WTC11 (cell line): ENCODE results near the gene DCTN2. TPM values are rescaled to one million over a fixed set of nuclear protein-coding genes. Genes with fewer than 3 reads are reported as not detected.

ENCODE experiments used
- ATAC-seq: fragments of 200-7000 bp; cut with Tn5 transposase; 2 replicates; pipeline ENCODE4 v1.10.0; 2021; ENCODE audit warnings: mild to moderate bottlenecking, moderate library complexity
- CTCF ChIA-PET: fragments of 300-600 bp; sonication (Branson Sonifier 250); formaldehyde crosslinking; loops from one replicate; lab custom pipeline; 2021; ENCODE audit warnings: antibody characterized with exemption; lab: Charles Lee
- POLR2A ChIA-PET: fragments of 350-600 bp; sonication (Branson Sonifier 250); formaldehyde crosslinking; loops from one replicate; lab custom pipeline; 2021; ENCODE audit warnings: antibody characterized with exemption; lab: Charles Lee
- DNase-seq: peaks from one replicate; pipeline ENCODE4 v3.0.0; 2021; ENCODE audit warnings: low spot score
- H3K27ac Mint-ChIP-seq: 2 replicates; pipeline ENCODE4 v1.8.0; 2021; ENCODE audit warnings: mixed read lengths
- H3K27me3 Mint-ChIP-seq: 2 replicates; pipeline ENCODE4 v1.8.0; 2021; ENCODE audit warnings: low read depth, mild to moderate bottlenecking, moderate library complexity, mixed read lengths
- H3K36me3 Mint-ChIP-seq: 2 replicates; pipeline ENCODE4 v1.8.0; 2021; ENCODE audit warnings: mixed read lengths
- H3K4me1 Mint-ChIP-seq: 2 replicates; pipeline ENCODE4 v1.8.0; 2022; ENCODE audit warnings: mixed read lengths
- H3K4me3 Mint-ChIP-seq: 2 replicates; pipeline ENCODE4 v1.8.0; 2021; ENCODE audit warnings: mild to moderate bottlenecking, moderate library complexity, mixed read lengths
- H3K9me3 Mint-ChIP-seq: 2 replicates; pipeline ENCODE4 v1.8.0; 2021; ENCODE audit warnings: mixed read lengths
- ATF1 ChIP-seq: sonication (generic); formaldehyde crosslinking; IDR thresholded peaks from 2 replicates; pipeline ENCODE4 v1.8.1; 2023; ENCODE audit warnings: mild to moderate bottlenecking, moderate library complexity, missing genetic modification reagents
- CREM ChIP-seq: sonication (generic); formaldehyde crosslinking; IDR thresholded peaks from 2 replicates; pipeline ENCODE4 v1.8.1; 2022; ENCODE audit warnings: mild to moderate bottlenecking, missing genetic modification reagents, moderate library complexity
- GTF2I ChIP-seq: fragments of 250-450 bp; sonication (Bioruptor Pico); conservative IDR thresholded peaks from 2 replicates; pipeline ENCODE4 v1.4.0; 2021; ENCODE audit warnings: mild to moderate bottlenecking
- NR1H2 ChIP-seq: sonication (generic); formaldehyde crosslinking; IDR thresholded peaks from 2 replicates; pipeline ENCODE4 v1.9.0; 2021; ENCODE audit warnings: mild to moderate bottlenecking, moderate library complexity, missing genetic modification reagents
- NR2C2 ChIP-seq: sonication (generic); formaldehyde crosslinking; IDR thresholded peaks from 2 replicates; pipeline ENCODE4 v1.8.0; 2022; ENCODE audit warnings: mild to moderate bottlenecking, missing genetic modification reagents
- NR3C1 ChIP-seq: sonication (generic); formaldehyde crosslinking; conservative IDR thresholded peaks from 2 replicates; pipeline ENCODE4 v1.8.1; 2023; ENCODE audit warnings: low read depth, mild to moderate bottlenecking, missing genetic modification reagents
- OVOL2 ChIP-seq: fragments of 250-450 bp; sonication (Bioruptor Pico); IDR thresholded peaks from 2 replicates; pipeline ENCODE4 v1.9.0; 2021; ENCODE audit warnings: mild to moderate bottlenecking, borderline replicate concordance
- RORB ChIP-seq: fragments of 250-450 bp; sonication (Bioruptor Pico); IDR thresholded peaks from 2 replicates; pipeline ENCODE4 v1.9.0; 2021; ENCODE audit warnings: mild to moderate bottlenecking
- TEAD4 ChIP-seq: sonication (generic); formaldehyde crosslinking; IDR thresholded peaks from 2 replicates; pipeline ENCODE4 v1.8.0; 2022; ENCODE audit warnings: mild to moderate bottlenecking, missing genetic modification reagents
- ZNF232 ChIP-seq: sonication (generic); formaldehyde crosslinking; IDR thresholded peaks from 2 replicates; pipeline ENCODE4 v1.8.0; 2022; ENCODE audit warnings: mild to moderate bottlenecking, missing genetic modification reagents
- ZNF416 ChIP-seq: fragments of 250-450 bp; sonication (Bioruptor Pico); IDR thresholded peaks from 2 replicates; pipeline ENCODE4 v1.9.0; 2021; ENCODE audit warnings: mild to moderate bottlenecking, inconsistent platforms
- total RNA-seq: library from RNA; stranded (reverse); gene quantifications from 3 replicates; pipeline ENCODE4 v1.2.3, GENCODE V29; 2021
- TF ChIP-seq, protein P1 (sequence below): sonication (generic); formaldehyde crosslinking; IDR thresholded peaks from 2 replicates; pipeline ENCODE4 v1.8.0; 2022; ENCODE audit warnings: mild to moderate bottlenecking, missing genetic modification reagents
- TF ChIP-seq, protein P2 (sequence below): sonication (generic); formaldehyde crosslinking; IDR thresholded peaks from 2 replicates; pipeline ENCODE4 v1.8.0; 2022; ENCODE audit warnings: missing genetic modification reagents
- TF ChIP-seq, protein P3 (sequence below): fragments of 250-450 bp; sonication (Bioruptor Pico); conservative IDR thresholded peaks from 2 replicates; pipeline ENCODE4 v1.9.0; 2021; ENCODE audit warnings: mild to moderate bottlenecking
- TF ChIP-seq, protein P4 (sequence below): fragments of 250-450 bp; sonication (Bioruptor Pico); IDR thresholded peaks from 2 replicates; pipeline ENCODE4 v1.9.0; 2021; ENCODE audit warnings: moderate library complexity, mild to moderate bottlenecking, inconsistent platforms, borderline replicate concordance
- TF ChIP-seq, protein P5 (sequence below): sonication (generic); formaldehyde crosslinking; IDR thresholded peaks from 2 replicates; pipeline ENCODE4 v1.8.0; 2022; ENCODE audit warnings: mild to moderate bottlenecking, missing genetic modification reagents

Gene DCTN2
- total RNA-seq, 1 experiment from 2014 or later: 93.5 TPM

DNA sequence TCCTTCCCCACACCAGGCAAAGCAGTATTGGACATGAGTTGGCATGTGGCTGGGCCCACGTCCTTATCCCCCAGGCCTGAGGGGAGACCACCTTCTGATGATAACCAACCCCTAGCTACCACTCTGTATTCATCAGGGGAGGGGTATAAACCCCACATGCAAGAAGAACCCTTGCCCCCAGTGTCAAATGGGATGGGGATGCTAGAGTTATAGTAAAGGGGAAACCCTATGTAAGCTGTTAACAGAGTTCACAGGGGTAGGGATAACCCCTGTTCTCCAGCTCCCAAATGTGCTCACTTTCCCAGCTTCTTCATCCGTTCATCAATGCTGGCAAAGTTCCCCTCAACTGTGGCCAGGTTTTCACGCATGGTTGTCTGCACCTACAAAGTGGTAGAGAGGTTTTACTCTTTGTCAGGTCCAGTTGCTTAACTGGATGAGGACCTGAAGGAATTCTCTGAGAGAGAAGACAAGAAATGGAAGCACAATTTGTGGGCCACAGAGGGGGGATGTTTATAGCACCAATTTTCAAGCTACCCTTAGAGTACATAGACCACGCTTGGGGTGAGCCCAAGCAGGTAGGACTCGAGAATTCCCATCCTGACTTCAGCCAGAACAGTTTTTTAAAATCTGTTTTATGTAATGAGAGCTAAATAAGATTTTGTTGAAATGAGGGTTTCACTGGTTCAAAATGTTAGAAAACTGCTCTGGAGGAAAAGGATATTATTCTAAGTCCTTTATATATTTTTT, 16.4 kb downstream of the DCTN2 start:
- no peak overlapping the region for H3K27ac Mint-ChIP-seq
- no peak overlapping the region for H3K4me3 Mint-ChIP-seq
- no peak for DNase-seq
- ATAC-seq: no peak
- no peaks in the 10 kb centered on the region for H3K27me3 Mint-ChIP-seq
- no peak for TF ChIP-seq NR2C2
- CTCF ChIA-PET: no interaction called here
- peaks cover 57% of the 10 kb centered on the region for H3K36me3 Mint-ChIP-seq
- POLR2A ChIA-PET: interaction anchor here (0.9 kb wide), 1 partner anchor 16 kb away, joined by 3 read pairs; no protein-coding TSS in a partner anchor
- no peaks in the 10 kb centered on the region for H3K4me1 Mint-ChIP-seq
- no peaks in the 10 kb centered on the region for H3K9me3 Mint-ChIP-seq

DNA sequence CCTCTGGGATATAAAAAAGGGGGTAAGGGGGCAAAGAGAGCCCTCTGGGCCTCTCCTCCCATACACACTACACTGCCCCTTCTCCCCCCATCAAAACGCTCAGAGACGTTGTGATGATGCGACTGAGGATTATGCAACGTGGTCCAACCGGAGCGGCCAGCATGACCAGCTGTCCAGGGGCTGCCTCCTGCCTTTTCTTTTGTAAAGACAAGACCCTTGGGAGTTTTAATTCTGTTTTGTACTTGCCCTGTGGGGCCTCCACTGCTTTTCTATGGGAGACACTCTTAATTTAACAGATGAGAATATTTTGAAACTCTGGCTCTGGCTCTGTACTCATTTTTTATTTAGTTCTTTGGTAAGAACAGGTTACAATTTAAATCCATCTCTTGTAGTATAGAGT, 17.2 kb downstream of the DCTN2 start:
- no peaks in the 10 kb centered on the region for H3K9me3 Mint-ChIP-seq
- POLR2A ChIA-PET: no interaction called here
- peaks cover 49% of the 10 kb centered on the region for H3K36me3 Mint-ChIP-seq

More for the DNA sequence above, 17.2 kb downstream of the DCTN2 start:
- no peak for ATAC-seq
- TF ChIP-seq ZNF232 (CRISPR knock-in tag) (no peak), CREM (no peak), TEAD4 (CRISPR knock-in tag) (no peak), ZNF416 (CRISPR knock-in tag) (no peak), ATF1 (CRISPR knock-in tag) (no peak), OVOL2 (no peak), NR1H2 (CRISPR knock-in tag) (no peak), RORB (CRISPR knock-in tag) (no peak), NR3C1 (CRISPR knock-in tag) (no peak), GTF2I (no peak)
- TF ChIP-seq, protein P1, sequence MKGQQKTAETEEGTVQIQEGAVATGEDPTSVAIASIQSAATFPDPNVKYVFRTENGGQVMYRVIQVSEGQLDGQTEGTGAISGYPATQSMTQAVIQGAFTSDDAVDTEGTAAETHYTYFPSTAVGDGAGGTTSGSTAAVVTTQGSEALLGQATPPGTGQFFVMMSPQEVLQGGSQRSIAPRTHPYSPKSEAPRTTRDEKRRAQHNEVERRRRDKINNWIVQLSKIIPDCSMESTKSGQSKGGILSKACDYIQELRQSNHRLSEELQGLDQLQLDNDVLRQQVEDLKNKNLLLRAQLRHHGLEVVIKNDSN (CRISPR knock-in tag): no peak
- TF ChIP-seq, protein P2, sequence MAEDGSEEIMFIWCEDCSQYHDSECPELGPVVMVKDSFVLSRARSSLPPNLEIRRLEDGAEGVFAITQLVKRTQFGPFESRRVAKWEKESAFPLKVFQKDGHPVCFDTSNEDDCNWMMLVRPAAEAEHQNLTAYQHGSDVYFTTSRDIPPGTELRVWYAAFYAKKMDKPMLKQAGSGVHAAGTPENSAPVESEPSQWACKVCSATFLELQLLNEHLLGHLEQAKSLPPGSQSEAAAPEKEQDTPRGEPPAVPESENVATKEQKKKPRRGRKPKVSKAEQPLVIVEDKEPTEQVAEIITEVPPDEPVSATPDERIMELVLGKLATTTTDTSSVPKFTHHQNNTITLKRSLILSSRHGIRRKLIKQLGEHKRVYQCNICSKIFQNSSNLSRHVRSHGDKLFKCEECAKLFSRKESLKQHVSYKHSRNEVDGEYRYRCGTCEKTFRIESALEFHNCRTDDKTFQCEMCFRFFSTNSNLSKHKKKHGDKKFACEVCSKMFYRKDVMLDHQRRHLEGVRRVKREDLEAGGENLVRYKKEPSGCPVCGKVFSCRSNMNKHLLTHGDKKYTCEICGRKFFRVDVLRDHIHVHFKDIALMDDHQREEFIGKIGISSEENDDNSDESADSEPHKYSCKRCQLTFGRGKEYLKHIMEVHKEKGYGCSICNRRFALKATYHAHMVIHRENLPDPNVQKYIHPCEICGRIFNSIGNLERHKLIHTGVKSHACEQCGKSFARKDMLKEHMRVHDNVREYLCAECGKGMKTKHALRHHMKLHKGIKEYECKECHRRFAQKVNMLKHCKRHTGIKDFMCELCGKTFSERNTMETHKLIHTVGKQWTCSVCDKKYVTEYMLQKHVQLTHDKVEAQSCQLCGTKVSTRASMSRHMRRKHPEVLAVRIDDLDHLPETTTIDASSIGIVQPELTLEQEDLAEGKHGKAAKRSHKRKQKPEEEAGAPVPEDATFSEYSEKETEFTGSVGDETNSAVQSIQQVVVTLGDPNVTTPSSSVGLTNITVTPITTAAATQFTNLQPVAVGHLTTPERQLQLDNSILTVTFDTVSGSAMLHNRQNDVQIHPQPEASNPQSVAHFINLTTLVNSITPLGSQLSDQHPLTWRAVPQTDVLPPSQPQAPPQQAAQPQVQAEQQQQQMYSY (CRISPR knock-in tag): no peak
- TF ChIP-seq, protein P3, sequence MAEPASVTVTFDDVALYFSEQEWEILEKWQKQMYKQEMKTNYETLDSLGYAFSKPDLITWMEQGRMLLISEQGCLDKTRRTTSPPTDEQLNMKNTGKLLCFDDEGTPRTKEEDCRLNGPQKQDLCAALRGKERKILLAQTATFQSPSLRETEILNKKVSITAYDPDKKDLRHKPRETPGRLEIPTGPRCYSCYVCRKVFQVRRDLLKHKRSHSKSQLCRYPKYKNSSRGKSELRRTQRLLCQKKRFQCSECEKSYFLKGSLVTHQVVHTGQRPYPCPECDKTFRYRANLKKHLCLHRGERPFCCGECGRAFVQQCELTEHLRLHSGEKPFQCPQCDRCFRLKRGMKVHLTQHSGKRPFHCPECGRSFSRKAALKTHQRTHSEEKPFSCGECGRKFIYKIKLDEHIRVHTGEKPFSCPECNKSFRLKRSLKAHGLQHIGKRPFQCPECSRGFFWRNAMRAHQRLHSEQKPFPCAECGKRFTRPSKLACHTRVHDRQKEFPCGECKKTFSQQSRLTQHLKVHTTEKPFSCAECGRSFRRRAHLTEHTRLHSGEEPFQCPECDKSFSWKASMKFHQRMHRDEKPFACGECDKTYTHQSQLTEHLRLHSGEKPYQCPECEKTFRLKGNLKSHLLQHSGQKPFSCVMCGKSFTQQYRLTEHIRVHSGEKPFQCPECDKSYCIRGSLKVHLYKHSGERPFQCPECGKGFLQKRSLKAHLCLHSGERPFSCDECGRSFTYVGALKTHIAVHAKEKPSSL (CRISPR knock-in tag): no peak
- TF ChIP-seq, protein P4, sequence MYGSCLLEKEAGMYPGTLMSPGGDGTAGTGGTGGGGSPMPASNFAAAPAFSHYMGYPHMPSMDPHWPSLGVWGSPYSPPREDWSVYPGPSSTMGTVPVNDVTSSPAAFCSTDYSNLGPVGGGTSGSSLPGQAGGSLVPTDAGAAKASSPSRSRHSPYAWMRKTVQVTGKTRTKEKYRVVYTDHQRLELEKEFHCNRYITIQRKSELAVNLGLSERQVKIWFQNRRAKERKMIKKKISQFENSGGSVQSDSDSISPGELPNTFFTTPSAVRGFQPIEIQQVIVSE: no peak
- TF ChIP-seq, protein P5, sequence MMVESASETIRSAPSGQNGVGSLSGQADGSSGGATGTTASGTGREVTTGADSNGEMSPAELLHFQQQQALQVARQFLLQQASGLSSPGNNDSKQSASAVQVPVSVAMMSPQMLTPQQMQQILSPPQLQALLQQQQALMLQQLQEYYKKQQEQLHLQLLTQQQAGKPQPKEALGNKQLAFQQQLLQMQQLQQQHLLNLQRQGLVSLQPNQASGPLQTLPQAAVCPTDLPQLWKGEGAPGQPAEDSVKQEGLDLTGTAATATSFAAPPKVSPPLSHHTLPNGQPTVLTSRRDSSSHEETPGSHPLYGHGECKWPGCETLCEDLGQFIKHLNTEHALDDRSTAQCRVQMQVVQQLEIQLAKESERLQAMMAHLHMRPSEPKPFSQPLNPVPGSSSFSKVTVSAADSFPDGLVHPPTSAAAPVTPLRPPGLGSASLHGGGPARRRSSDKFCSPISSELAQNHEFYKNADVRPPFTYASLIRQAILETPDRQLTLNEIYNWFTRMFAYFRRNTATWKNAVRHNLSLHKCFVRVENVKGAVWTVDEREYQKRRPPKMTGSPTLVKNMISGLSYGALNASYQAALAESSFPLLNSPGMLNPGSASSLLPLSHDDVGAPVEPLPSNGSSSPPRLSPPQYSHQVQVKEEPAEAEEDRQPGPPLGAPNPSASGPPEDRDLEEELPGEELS (CRISPR knock-in tag): no peak
- H3K27me3 Mint-ChIP-seq: no peaks in the 10 kb centered on the region
- DNase-seq: no peak
- no peaks in the 10 kb centered on the region for H3K4me1 Mint-ChIP-seq
- H3K4me3 Mint-ChIP-seq: no peak overlapping the region
- H3K27ac Mint-ChIP-seq: no peak overlapping the region
- CTCF ChIA-PET: no interaction called here
